RCC 7860 (cell line): ENCODE measurements around the gene TTLL11.

Experiments
- DNase-seq: peaks from one replicate; pipeline ENCODE4 v3.0.0-alpha.2; 2015; ENCODE audit warnings: low spot score
- FAIRE-seq: peaks from 2 replicates; lab custom pipeline; 2012; peaks lifted over from hg19 to GRCh38; lab: Jason Lieb, UNC

TTLL11 gene

DNA sequence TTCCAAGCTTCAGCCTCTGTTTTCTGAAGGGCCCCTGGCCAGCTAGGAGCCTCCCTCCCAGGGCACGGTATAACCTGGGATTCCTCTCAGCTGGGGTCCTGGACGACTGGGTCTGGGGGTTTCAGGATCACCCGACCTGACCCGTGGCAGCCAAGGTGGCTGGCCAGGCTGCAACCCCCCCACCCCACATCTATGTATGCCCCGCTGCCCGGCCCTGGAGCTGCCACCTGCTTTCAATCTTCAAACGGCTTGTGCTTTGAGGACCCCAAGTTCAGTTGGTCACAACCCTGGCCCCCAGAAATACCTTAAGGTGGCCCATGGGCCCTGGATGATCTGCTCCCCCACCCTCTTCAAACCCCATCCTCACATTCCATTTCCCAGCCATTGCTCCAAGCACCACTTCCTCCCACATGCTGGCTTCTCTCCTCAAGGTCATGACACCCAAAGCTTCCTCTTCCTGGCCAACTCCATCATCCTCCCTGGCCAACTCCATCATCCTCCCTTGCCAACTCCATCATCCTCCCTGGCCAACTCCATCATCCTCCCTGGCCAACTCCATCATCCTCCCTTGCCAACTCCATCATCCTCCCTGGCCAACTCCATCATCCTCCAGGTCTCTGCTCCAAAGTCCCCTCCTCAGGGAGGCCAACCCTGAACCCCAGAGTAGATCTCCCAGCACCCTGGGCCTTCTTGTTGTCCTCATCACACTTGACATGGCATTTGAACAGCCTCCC is 17.2 kb upstream of the TTLL11 start:
- DNase-seq = no peak
- no peak for FAIRE-seq

DNA sequence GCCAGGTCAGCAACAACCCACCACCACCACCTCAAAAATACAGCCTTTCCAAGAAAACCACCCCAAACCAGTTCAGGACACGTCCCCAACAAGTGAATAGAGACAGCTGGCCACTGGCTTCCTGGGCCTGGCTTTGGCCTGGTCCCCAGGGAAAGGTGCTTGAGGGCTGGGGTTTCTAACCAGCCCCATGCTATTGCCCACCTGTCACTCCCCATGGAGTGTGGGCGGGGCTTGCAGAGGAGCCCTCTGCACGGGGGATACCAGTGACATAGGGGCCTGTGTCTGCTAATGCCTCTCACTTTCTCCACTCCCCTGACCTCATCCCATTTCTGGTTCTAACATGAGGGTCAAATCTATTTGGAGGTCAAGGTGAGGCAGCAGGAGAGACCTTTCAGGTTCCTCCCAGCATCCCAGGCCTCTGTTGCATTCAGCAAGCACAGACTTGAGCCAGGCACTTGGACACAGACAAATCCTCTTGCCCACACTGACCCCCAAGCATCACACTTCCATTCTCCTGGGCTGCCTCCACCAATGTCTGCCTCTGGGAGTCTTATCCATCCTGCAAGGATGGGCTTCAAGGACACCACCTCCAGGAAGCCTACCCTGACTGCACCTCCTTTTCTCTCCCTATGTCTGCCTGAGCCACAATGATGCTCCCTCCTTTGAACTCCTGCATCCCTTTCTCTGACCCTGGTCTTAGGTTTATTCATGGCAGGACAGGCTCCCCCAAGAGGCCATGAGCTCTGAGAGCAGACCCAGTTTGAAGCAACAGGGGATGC is 16.1 kb upstream of the TTLL11 start:
- DNase-seq = no peak
- FAIRE-seq = no peak

DNA sequence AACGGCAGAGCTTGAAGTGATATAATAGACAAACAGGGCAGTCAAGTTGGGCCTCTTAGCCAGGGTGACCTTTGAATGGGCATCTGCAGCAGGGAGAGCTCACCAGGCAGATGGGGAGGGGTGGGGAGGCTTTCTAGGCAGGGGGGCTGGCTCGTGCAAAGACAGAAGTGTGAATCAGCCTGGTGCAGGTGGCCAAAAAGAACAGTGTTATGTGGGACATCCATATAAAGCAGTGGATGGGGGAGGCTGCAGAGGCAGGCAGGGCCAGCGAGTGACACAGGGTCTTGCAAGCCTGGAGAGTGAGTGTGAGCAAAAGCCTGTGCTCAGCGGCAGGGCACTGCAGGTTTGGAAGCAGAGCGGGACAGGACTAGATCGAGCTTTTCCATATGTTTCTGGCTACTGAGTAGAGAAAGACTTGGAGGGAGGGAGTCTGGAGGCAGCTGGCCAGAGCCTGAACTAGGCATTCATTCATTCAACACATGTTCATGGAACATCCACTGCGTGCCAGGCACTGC is 14.2 kb upstream of the TTLL11 start:
- DNase-seq (no peak), FAIRE-seq (no peak)

DNA sequence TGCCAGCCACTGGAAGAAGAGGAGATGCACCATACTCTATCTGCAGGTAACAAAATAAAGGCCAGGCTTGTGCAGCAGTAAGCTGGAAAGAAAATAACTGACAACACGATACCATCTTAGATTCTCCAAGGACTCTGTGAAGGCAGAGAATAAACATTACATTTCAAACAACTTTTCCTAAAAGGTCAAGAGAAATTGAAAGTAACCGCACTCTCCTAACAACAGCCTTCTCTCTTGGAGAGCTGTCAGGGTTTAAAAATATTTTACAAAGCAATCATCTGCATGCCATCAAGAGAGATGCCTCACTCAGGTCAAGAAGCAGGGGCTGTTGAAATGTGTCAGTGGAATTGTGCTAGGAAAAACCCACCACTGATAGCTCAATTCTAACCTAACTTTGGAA is 13.5 kb upstream of the TTLL11 start:
- DNase-seq (no peak), FAIRE-seq (no peak)

DNA sequence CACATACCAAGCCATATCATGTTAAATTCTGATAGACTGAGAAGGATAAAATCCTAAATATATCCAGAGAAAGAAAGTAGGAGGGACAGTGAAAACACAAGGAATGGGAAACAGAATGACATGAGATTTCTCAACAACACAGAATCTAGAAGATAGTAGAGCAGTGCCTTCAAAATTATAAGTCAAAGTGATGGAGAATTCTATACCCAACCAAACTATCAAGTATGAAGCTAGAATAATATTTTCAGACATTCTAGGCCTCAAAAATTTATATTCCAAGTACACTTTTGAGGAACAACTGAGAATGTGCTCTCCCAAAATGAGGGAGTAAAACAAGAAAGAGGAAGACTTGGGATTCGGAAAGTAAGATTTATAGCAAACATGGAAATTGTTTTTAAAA is 10.9 kb upstream of the TTLL11 start:
- FAIRE-seq (no peak), DNase-seq (no peak)

DNA sequence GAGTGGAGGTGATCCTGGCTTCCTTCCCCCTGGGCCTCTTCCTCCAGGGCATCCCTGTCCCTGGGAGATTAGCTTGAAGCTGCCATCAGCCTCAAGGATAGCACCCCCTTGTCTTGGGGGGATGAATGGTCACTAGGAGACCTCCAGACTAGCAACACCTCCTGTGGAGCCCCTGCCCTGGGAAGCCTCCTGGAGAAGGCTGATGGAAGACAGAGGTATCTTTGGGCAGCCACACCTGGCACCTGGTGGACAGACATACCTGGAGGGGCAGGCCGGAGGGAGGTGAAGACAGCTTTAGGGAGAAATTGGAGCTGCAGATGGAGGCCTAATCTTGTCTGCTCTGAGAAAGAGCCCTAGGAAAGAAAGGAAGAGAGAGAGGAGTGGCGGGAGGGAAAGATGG is 9.0 kb upstream of the TTLL11 start:
- DNase-seq = no peak
- no peak for FAIRE-seq

DNA sequence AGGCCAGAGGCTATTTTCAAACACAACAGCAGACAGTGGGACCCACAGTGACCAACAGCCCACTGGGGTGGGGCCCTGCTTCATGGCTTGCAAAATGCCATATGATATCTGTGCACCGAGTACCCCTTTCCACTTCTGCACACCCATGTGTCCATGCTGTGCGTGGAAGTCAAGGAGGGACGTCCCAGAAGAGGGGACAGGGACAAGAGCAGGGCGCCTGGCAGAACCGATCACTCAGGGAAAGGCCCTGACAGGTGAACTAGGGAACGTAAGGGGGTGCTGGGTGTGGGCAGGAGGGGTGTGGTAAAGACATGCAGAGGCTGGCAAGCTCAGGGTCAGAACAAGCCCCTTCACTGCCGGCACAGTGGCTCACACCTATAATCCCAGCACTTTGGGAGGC is 7.6 kb upstream of the TTLL11 start:
- FAIRE-seq = no peak
- DNase-seq = no peak

DNA sequence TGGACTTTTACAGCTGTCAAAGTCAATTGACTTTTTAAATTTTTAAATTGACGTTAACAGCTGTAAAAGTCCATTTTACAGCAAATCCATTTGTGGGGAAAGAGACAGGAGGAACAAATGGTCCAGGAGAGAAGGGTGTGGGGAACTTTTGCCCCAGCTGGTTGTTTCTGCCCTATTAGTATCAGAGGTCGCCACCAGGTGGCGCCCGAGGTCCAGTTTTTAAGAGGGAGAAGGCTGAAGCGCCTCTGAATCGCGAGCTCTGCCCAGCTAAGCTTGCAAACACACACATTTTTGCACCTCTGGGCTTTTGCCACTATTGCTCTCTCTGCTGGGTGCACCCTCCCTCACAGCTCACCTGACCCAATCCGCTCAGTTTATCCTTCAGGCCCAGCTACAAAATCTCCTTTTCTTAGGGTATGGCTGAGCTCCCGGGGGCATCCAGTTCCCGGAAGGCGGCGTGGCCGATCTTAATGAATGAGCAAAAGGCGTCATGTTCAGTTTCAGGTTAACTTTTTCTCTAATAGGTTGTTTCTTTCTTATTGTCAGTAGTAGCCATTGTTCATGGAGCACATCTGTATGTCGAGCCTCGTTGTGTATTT is 6.3 kb upstream of the TTLL11 start:
- DNase-seq (peak; percentile 37), FAIRE-seq (peak; percentile 10)

DNA sequence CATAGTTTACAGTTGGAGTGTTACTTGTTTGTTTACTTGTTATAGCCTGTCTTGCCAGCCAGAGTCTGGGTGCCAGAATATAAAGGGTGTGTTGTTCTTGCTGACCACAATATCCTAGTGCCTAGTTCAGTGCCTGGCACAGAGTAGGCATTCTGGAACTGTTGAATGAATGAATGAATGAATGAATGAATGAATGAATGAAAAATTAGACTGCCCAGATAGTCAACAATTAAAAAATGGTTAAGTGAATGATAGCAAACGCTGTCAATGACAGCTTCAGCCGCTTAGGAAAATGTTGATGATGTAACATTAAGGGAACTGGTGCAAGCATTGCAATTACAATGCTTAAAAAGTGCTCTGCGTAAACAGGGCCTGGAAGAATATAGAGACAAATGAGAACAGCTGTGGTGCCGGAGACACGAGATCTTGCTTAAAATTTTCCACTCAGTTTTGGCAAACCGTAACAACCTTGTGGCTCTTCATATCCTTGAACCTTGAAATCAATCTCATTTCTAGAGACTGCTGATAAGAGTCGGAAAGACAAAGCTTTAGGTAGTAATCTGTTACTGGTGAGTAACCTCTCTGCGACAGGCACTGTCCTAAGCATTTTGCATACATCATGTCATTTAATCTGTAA is 4.7 kb upstream of the TTLL11 start:
- FAIRE-seq = no peak

DNA sequence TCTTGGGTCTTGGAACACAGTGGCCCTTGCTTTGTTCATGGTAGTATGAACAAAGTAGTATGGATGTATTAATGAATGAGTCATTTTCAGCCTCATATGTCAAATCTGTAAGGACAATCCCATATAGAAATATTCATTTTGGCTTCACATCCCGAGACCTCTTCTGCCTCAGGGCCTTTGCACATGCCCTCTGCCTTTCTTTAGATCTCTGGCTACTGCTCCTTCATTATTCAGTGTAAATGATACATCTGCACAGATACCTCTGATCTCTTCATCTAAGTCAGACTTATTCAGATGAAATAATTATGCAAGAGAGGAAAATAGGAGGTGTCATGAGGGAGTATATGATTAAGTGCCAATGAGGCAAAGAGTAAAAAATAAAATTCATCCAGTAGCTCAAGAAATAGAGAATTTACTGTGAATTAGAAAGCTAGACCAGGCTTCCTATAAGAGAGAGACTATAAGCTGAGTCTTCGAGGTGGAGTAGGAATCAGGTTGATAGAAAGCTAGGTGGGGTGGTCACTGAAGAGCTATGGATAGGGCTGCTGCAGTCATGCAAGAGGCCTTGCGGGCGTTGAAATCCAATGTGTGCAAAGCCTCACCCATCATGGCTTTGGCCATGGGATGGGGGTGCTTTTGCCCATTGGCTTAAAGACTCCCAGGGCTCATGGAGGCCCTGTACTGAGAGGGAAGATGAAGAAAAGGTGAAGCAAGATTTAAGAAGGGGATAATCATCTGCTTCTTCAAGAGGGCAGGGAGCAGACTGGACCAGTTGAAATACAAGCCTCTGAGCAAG is 3.7 kb upstream of the TTLL11 start:
- FAIRE-seq (no peak), DNase-seq (no peak)

More for the DNA sequence above, 4.7 kb upstream of the TTLL11 start:
- DNase-seq = no peak

DNA sequence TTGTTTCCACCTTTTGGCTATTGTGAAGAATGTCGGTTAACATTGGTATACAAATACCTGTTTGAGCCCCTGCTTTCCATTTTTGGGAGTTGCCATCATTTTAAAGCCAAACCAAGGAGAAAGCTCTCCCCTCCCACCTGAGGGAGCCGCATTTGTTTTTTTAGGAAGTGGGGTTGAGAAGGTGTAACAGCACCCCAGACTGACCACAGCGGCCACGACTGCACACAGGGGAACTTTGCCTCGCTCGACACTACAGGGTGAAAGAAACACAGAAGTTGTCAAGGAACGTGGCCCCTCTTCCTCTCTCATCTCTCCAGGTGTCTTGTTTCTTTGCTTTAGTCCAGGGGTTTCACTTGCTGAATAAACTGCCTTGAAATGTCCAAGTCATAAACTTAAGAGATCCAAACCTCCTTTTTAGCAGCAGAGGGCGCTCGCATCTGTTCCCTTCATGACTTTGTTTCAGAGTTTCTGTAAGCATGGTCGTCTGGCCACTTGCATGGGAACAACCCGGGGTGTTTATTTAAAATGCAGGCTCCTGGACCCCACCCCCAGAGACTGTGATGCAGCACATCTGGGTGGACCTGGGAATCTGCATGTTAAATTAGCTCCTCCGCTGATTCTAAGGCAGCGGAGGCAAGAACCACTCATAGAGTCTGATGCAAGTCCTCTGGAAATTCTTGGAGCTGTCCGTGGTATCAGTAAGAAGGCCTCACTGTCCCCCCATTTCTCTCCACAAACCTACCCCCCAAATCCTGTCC is 2.1 kb upstream of the TTLL11 start:
- no peak for FAIRE-seq
- DNase-seq = peak; percentile 37

DNA sequence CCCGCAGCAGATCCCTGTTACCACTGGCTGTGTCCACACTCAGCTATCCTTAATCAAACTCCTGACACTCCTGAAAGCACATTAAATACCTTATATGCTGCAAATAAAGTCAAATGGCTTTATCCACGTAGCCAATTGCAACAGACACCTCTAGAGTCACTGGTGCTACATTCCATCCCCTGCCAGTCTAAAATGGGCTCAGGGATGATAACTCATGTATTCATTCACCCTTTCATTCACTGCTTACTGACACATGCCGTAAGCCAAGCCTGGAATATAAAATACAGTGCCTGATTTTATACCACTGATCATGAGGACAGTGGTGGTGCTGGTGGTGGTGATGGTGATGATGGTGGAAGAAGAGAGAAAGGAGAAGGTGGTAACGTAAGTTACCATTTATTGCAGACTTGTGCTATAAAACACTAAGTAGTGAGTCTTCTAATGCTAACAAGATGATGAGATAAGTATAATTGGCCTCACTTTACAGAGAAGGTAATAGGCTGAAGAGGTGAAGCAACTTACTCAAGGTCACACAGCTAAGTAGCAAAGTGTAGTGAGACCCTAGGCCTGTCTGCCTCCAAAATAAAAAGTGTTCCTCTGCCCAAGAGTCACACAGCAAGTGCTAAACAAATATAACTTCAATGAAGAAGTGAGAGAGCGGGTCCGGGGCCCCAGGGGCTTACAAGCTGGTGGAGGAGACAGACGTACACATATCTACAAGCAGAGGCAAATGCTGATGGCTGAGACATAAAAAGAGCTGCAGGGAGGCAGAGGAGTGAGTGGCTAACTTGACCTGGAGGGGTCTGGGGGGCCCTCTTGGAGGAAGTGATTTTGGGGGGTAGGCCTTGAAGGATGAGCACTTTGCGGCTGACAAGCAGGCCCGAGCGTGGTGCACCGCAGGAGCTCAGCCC is 1.2 kb downstream of the TTLL11 start:
- FAIRE-seq = no peak
- no peak for DNase-seq

DNA sequence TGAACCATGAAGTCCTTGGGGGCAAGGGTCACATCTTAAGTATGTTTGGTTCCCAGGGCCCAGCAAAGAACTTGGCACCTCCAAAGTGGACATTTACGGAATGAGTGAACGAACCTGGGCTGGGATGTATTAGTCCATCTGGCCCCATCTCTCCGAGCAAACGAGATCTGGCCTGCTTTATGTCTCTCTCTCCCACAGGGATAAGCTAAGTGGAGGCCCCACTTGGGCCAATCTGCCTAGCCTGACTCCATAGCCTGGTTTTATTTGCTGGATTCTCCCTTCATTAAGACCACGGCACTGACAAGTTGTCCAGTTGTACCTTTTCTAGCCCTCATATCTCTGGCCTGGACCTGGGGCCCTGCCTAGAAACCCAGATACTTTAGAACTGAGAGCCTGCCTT is 2.1 kb downstream of the TTLL11 start:
- DNase-seq = no peak
- no peak for FAIRE-seq

DNA sequence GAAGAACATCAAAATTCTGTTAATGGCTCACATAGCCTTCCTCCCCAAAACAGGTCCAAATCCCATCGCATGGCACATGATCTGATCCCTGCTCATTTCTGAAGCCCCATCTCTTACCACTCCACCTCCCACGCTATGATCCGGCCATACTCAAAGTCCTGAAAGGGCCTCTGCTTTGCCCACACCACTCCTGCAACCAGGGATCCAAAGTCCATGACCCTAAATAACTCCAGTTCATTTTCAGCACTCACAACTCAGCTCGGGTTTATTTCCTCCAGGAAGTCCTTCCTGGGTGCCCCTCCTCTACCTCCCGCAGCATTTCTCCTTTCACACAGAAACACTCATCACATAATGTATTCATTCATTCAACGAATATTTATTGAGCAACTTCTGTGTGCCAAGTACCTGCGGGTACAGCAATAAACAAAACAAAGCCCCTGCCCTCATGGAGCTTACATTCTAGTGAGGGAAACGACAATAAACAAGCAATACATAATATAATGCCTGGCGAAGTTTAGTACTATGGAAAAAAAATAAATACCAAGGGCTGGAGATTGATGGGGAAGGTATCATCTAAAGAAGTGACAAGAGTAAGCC is 2.7 kb downstream of the TTLL11 start:
- DNase-seq (no peak), FAIRE-seq (no peak)

DNA sequence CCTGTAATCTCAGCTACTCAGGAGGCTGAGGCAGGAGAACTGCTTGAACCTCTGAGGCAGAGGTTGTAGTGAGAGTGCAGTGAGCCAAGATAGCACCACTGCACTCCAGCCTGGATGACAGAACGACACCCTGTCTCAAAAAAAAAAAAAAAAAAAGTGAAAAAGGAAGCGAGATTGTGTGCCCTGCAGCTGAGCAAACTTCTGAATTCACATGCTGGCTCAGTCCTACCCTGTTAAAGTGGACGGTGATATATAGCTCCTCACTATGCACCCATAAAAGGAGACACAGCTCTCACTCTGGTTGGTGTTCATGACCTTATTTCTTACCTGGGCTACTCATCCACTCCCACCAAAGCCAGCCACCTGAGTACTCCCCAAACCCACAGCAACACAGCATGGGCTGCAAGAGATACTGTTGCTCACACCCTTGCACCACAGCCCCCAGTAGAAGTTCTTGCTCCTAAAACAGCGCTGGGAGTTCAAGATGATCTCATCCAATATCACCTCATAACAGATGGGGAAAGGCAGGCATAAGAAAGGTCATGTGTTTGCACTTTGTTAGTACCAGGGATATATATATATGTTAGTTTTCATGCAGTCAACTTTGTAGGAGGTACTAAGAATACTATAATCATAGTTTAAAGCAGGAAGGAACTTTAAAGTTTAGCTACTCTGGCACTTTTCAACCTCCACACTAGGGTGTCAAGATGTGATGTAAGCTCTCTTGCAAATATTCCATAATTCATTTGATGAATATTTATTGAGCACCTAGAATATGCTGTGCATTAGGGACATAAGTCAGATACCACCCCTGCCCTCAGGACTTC is 4.0 kb downstream of the TTLL11 start:
- FAIRE-seq = no peak
- no peak for DNase-seq

DNA sequence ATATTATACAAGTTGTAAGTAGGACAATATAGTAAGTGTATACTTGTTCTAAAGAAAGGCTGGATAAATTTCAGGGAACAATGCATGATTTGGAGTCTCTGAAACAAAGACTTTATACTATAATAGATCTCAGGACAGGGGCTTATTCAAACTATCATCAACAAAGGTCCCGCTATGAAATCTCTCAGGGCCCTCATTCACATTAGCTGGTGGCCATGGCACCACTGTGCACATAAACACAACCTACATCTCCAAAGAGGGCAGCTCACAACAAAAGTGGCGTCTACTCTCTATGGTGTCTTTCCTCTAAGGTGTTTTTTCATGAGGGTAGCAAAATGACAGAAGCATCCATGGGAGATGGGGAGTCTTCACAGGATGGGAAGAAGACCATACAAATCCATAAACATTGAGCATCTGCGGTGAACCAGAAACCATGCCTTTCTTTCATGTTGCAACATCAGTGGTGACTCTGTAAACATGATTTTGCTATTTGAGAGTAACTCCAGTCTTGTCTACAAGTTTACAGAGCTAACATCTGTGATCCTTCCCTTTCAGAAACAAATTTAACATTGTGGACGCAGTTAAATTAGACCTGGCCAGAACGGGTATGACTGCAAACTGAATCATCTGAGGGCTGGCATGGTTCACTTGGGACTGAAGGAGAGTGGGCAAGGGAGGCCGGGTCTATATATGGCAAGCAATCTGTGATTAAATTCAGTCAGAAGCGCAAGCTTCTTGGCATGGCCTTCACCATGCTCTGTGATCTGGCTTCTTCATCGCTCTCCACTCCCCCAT is 5.5 kb downstream of the TTLL11 start:
- DNase-seq = no peak

DNA sequence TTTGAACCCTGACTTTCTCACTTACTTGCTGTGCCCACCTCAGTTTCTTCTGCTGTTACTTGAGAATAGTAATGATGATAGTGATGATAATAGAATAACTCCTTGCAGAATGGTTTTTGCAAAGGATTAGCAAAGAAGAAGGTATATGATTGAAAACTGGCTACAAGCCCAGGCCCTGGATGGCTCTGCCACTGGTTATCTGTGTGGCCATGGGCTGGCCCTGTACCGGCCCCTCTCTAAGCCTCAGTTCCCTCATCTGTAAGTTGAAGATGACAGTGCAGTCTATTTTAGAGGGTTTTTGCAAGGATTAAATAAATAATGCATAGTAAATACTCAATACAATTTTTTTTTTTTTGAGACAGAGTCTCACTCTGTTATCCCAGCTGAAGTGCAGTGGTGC is 6.2 kb downstream of the TTLL11 start:
- DNase-seq (no peak), FAIRE-seq (no peak)

More for the DNA sequence above, 5.5 kb downstream of the TTLL11 start:
- no peak for FAIRE-seq
